ENCODE data around the gene LIG1. TPM values are rescaled to one million over a fixed set of nuclear protein-coding genes. Genes with fewer than 3 reads are reported as not detected.

The LIG1 gene
- total and polyA plus RNA-seq, 4 donors: 3.4 to 33.7 (median 13.6) TPM

DNA sequence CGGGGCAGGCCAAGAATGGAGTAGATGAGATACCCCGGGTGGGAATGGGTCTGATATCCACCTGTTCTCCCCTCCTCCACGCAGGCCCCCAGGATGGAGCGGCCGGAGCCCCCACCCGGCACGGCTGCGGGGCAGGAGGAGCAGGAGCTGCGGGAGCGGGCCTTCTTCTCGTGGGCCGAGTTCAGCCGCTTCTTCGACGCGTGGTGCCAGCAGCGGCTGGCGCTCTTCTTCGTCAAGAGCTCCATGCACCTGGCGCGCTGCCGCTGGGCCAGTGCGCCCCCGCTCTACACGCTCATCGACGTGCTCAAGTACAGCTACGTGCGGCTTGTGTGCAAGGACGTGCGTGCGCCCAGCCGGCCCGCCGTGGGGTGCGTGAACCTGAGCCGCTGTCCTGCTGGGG is 1.6 kb upstream of the LIG1 start:
- ATAC-seq (ENCODE audit: low FRiP score) (no peak), DNase-seq (no peak)
- WGBS, 2 donors: 76 to 80% methylated on average over 34 to 37 of the region's 37 CpGs
- no peak overlapping the region for H3K4me3 ChIP-seq (ENCODE audit: low read length in 2 of 2)
- intact Hi-C loops (cut with DNase I): no loop called here
- H3K36me3 ChIP-seq (ENCODE audit: control insufficient read depth in 1 of 2, insufficient read depth in 2 of 2, low read length in 1 of 2): no peaks in the 10 kb centered on the region
- H3K27me3 ChIP-seq (ENCODE audit: control insufficient read depth in 1 of 2, insufficient read depth in 2 of 2, low read length in 1 of 2): no peaks in the 10 kb centered on the region
- H3K9me3 ChIP-seq (ENCODE audit: control insufficient read depth, low read length): no peaks in the 10 kb centered on the region
- H3K27ac ChIP-seq (ENCODE audit: low read depth in 1 of 2, low read length in 2 of 2): no peak overlapping the region
- no peaks in the 10 kb centered on the region for H3K4me1 ChIP-seq (ENCODE audit: control insufficient read depth in 1 of 2, insufficient read depth in 2 of 2, low read length in 2 of 2)

GRCh38 chr19:48170817-48171347 is 738 bp upstream of the LIG1 start:
- 1 to 2% methylated on average over 20 to 21 of the region's 21 CpGs for WGBS, 2 donors
- Histone ChIP-seq H3K4me1 (ENCODE audit: control insufficient read depth in 1 of 2, insufficient read depth in 2 of 2, low read length in 2 of 2) (no peaks in the 10 kb centered on the region), H3K36me3 (ENCODE audit: control insufficient read depth in 1 of 2, insufficient read depth in 2 of 2, low read length in 1 of 2) (no peaks in the 10 kb centered on the region), H3K27ac (ENCODE audit: low read depth in 1 of 2, low read length in 2 of 2) (no peak overlapping the region), H3K9me3 (ENCODE audit: control insufficient read depth, low read length) (no peaks in the 10 kb centered on the region), H3K27me3 (ENCODE audit: control insufficient read depth in 1 of 2, insufficient read depth in 2 of 2, low read length in 1 of 2) (no peaks in the 10 kb centered on the region), H3K4me3 (ENCODE audit: low read length in 2 of 2) (peak overlapping the region; percentile 38 to 65)
- no peak for DNase-seq
- ATAC-seq (ENCODE audit: low FRiP score): no peak
- intact Hi-C loops (cut with DNase I): no loop called here

DNA sequence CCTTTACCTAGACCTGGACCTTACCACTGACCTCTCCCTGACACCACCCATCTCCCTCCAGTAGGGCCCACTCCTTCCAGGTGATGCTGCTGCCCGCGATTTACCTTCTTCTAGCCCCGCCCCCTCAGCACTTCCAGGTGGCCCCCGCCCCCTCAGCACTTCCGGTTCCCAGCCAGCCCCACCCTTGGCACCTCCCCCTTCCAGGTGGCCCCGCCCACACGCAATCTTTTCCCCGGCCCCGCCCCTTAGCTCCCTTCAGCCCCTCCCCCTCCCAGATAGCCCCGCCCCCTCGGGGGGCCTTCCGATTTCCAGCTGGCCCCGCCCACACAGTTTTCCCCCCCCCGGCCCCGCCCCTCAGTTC is 586 bp downstream of the LIG1 start:
- Histone ChIP-seq H3K27ac (ENCODE audit: low read depth in 1 of 2, low read length in 2 of 2) (no peak overlapping the region), H3K9me3 (ENCODE audit: control insufficient read depth, low read length) (no peaks in the 10 kb centered on the region), H3K4me3 (ENCODE audit: low read length in 2 of 2) (peak overlapping the region in 1 of 2 donors; percentile 30), H3K36me3 (ENCODE audit: control insufficient read depth in 1 of 2, insufficient read depth in 2 of 2, low read length in 1 of 2) (no peaks in the 10 kb centered on the region), H3K4me1 (ENCODE audit: control insufficient read depth in 1 of 2, insufficient read depth in 2 of 2, low read length in 2 of 2) (no peaks in the 10 kb centered on the region), H3K27me3 (ENCODE audit: control insufficient read depth in 1 of 2, insufficient read depth in 2 of 2, low read length in 1 of 2) (no peaks in the 10 kb centered on the region)
- DNase-seq (peak; percentile 81 to 95), ATAC-seq (ENCODE audit: low FRiP score) (peak; percentile 57)
- WGBS, 2 donors: 3 to 5% methylated on average over 11 to 15 of the region's 15 CpGs
- intact Hi-C loops (cut with DNase I): no loop called here

GRCh38 chr19:48168689-48169088 is 1.5 kb downstream of the LIG1 start:
- H3K27ac ChIP-seq (ENCODE audit: low read depth in 1 of 2, low read length in 2 of 2): no peak overlapping the region
- no peaks in the 10 kb centered on the region for H3K9me3 ChIP-seq (ENCODE audit: control insufficient read depth, low read length)
- H3K27me3 ChIP-seq (ENCODE audit: control insufficient read depth in 1 of 2, insufficient read depth in 2 of 2, low read length in 1 of 2): no peaks in the 10 kb centered on the region
- intact Hi-C loops (cut with DNase I): no loop called here
- WGBS, 2 donors: 81 to 83% methylated on average over 5 of the region's 5 CpGs
- H3K4me3 ChIP-seq (ENCODE audit: low read length in 2 of 2): no peak overlapping the region
- H3K4me1 ChIP-seq (ENCODE audit: control insufficient read depth in 1 of 2, insufficient read depth in 2 of 2, low read length in 2 of 2): no peaks in the 10 kb centered on the region
- DNase-seq (no peak), ATAC-seq (ENCODE audit: low FRiP score) (no peak)
- no peaks in the 10 kb centered on the region for H3K36me3 ChIP-seq (ENCODE audit: control insufficient read depth in 1 of 2, insufficient read depth in 2 of 2, low read length in 1 of 2)

GRCh38 chr19:48158210-48158790 is 11.8 kb downstream of the LIG1 start:
- DNase-seq (no peak), ATAC-seq (ENCODE audit: low FRiP score) (no peak)
- Histone ChIP-seq H3K27me3 (ENCODE audit: control insufficient read depth in 1 of 2, insufficient read depth in 2 of 2, low read length in 1 of 2) (no peaks in the 10 kb centered on the region), H3K27ac (ENCODE audit: low read depth in 1 of 2, low read length in 2 of 2) (no peak overlapping the region), H3K4me1 (ENCODE audit: control insufficient read depth in 1 of 2, insufficient read depth in 2 of 2, low read length in 2 of 2) (no peaks in the 10 kb centered on the region), H3K36me3 (ENCODE audit: control insufficient read depth in 1 of 2, insufficient read depth in 2 of 2, low read length in 1 of 2) (no peaks in the 10 kb centered on the region), H3K9me3 (ENCODE audit: control insufficient read depth, low read length) (no peaks in the 10 kb centered on the region), H3K4me3 (ENCODE audit: low read length in 2 of 2) (no peak overlapping the region)
- intact Hi-C loops (cut with DNase I): no loop called here
- 85 to 89% methylated on average over 12 of the region's 12 CpGs for WGBS, 2 donors

DNA sequence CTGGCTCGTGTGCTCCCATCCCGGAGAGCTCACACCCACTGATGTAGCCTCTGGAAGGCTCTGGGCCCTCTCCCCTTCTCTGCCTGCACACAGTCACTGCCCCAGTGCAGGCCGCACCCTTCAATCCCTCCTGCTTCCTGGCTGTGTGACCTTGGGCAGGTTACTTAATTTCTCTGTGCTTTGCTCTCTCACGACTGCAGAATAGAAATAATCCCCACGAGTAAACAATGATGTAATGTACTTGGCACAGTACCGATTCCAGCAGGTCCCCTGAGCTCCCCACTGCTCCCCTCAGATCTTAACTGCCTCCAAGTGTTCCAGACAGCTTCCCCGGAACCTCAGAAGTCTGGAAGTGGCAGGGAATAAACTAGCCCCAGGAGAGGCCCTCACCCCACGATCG is 16.1 kb downstream of the LIG1 start:
- intact Hi-C loops (cut with DNase I): loop anchor here in 1 of 2 donors (2.0 kb wide), 1 partner anchor 47 kb away; no protein-coding TSS in a partner anchor
- ATAC-seq (ENCODE audit: low FRiP score): no peak
- WGBS, 2 donors: 55 to 56% methylated on average over 9 of the region's 9 CpGs

DNA sequence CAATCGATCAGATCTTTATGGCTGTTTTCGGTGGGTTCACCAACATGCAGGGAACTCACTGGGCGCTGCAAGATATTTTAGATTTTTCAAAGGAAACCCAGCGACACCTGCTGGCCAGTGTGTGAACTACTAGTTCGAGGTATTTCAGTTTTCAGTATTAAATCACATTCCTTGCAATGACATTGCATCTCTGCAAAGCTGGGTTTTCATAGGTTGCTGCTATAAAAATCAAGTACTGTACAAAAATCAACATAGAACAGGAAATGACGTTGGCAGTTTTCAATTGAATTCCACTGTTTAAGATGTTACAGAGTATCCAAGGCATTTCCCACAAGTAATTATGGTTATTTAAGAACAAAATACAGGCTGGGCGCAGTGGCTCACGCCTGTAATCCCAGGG is 17.6 kb downstream of the LIG1 start:
- 17 to 22% methylated on average over 8 of the region's 8 CpGs for WGBS, 2 donors
- no peak overlapping the region for H3K4me3 ChIP-seq (ENCODE audit: low read length in 2 of 2)
- ATAC-seq (ENCODE audit: low FRiP score) (peak; percentile 71), DNase-seq (peak; percentile 63 to 83)
- no peak overlapping the region for H3K27ac ChIP-seq (ENCODE audit: low read depth in 1 of 2, low read length in 2 of 2)
- H3K36me3 ChIP-seq (ENCODE audit: control insufficient read depth in 1 of 2, insufficient read depth in 2 of 2, low read length in 1 of 2): no peaks in the 10 kb centered on the region
- no peaks in the 10 kb centered on the region for H3K9me3 ChIP-seq (ENCODE audit: control insufficient read depth, low read length)
- intact Hi-C loops (cut with DNase I): loop anchor here in 1 of 2 donors (1.0 kb wide), 1 partner anchor 45 kb away; no protein-coding TSS in a partner anchor
- H3K4me1 ChIP-seq (ENCODE audit: control insufficient read depth in 1 of 2, insufficient read depth in 2 of 2, low read length in 2 of 2): no peaks in the 10 kb centered on the region
- H3K27me3 ChIP-seq (ENCODE audit: control insufficient read depth in 1 of 2, insufficient read depth in 2 of 2, low read length in 1 of 2): no peaks in the 10 kb centered on the region

More for the DNA sequence above, 16.1 kb downstream of the LIG1 start:
- no peaks in the 10 kb centered on the region for H3K27me3 ChIP-seq (ENCODE audit: control insufficient read depth in 1 of 2, insufficient read depth in 2 of 2, low read length in 1 of 2)
- no peak for DNase-seq
- H3K36me3 ChIP-seq (ENCODE audit: control insufficient read depth in 1 of 2, insufficient read depth in 2 of 2, low read length in 1 of 2): no peaks in the 10 kb centered on the region
- no peak overlapping the region for H3K27ac ChIP-seq (ENCODE audit: low read depth in 1 of 2, low read length in 2 of 2)
- no peak overlapping the region for H3K4me3 ChIP-seq (ENCODE audit: low read length in 2 of 2)
- no peaks in the 10 kb centered on the region for H3K4me1 ChIP-seq (ENCODE audit: control insufficient read depth in 1 of 2, insufficient read depth in 2 of 2, low read length in 2 of 2)
- H3K9me3 ChIP-seq (ENCODE audit: control insufficient read depth, low read length): no peaks in the 10 kb centered on the region

GRCh38 chr19:48149430-48149829 is 20.7 kb downstream of the LIG1 start:
- DNase-seq (no peak), ATAC-seq (ENCODE audit: low FRiP score) (no peak)
- no peaks in the 10 kb centered on the region for H3K36me3 ChIP-seq (ENCODE audit: control insufficient read depth in 1 of 2, insufficient read depth in 2 of 2, low read length in 1 of 2)
- intact Hi-C loops (cut with DNase I): no loop called here
- H3K4me3 ChIP-seq (ENCODE audit: low read length in 2 of 2): no peak overlapping the region
- WGBS, 2 donors: 53 to 72% methylated on average over 6 of the region's 6 CpGs
- H3K27me3 ChIP-seq (ENCODE audit: control insufficient read depth in 1 of 2, insufficient read depth in 2 of 2, low read length in 1 of 2): no peaks in the 10 kb centered on the region
- no peaks in the 10 kb centered on the region for H3K9me3 ChIP-seq (ENCODE audit: control insufficient read depth, low read length)
- H3K4me1 ChIP-seq (ENCODE audit: control insufficient read depth in 1 of 2, insufficient read depth in 2 of 2, low read length in 2 of 2): no peaks in the 10 kb centered on the region
- H3K27ac ChIP-seq (ENCODE audit: low read depth in 1 of 2, low read length in 2 of 2): no peak overlapping the region

DNA sequence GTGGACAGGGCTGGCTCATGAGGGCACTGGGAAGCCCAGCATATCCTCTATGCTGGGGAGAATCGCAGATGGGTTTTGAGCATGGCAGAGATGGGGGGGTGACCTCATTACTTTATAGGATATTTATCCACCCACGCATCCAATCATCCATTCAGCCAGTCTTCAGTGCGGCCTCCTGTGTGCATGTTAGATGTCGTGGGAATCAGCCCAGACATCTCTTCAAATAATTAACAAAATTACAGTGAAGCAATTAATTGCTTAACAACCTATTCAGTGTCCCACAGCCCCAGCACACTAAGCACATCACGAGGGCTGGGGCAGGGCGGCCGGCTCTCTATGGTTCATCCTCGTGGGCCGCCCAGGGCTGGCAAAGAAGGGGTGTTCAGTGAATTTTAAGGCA is 21.6 kb downstream of the LIG1 start:
- no peaks in the 10 kb centered on the region for H3K4me1 ChIP-seq (ENCODE audit: control insufficient read depth in 1 of 2, insufficient read depth in 2 of 2, low read length in 2 of 2)
- H3K36me3 ChIP-seq (ENCODE audit: control insufficient read depth in 1 of 2, insufficient read depth in 2 of 2, low read length in 1 of 2): no peaks in the 10 kb centered on the region
- no peak for ATAC-seq (ENCODE audit: low FRiP score)
- WGBS, 2 donors: 90 to 97% methylated on average over 9 of the region's 9 CpGs
- H3K27me3 ChIP-seq (ENCODE audit: control insufficient read depth in 1 of 2, insufficient read depth in 2 of 2, low read length in 1 of 2): no peaks in the 10 kb centered on the region
- no peak overlapping the region for H3K27ac ChIP-seq (ENCODE audit: low read depth in 1 of 2, low read length in 2 of 2)
- no peak overlapping the region for H3K4me3 ChIP-seq (ENCODE audit: low read length in 2 of 2)
- intact Hi-C loops (cut with DNase I): no loop called here
- H3K9me3 ChIP-seq (ENCODE audit: control insufficient read depth, low read length): no peaks in the 10 kb centered on the region
- no peak for DNase-seq

All from aorta (tissue), 5 donors.